Trophoblast cell (in vitro differentiated cells and primary cell): ENCODE results near the gene CBR4.

Experiments used
- DNase-seq, 2 donors: peaks; one replicate each; pipeline ENCODE4 v3.0.0-alpha.2; 2016
- H2AFZ ChIP-seq: 2 replicates; pipeline ENCODE4 v1.6.1; 2013; ENCODE audit warnings: low read length, moderate library complexity, mild to moderate bottlenecking; ENCODE audit not compliant: insufficient read depth, poor library complexity
- H2AK5ac ChIP-seq: 2 replicates; pipeline ENCODE4 v1.6.1; 2013; ENCODE audit warnings: mild to moderate bottlenecking, low read length
- H2BK120ac ChIP-seq: 2 replicates; pipeline ENCODE4 v1.6.1; 2013; ENCODE audit warnings: low read length, mild to moderate bottlenecking, moderate library complexity; ENCODE audit not compliant: insufficient read depth, poor library complexity
- H2BK12ac ChIP-seq: 2 replicates; pipeline ENCODE4 v1.6.1; 2013; ENCODE audit warnings: mild to moderate bottlenecking, low read length, moderate library complexity
- H2BK5ac ChIP-seq: 2 replicates; pipeline ENCODE4 v1.6.1; 2013; ENCODE audit warnings: low read length, low read depth, moderate library complexity, mild to moderate bottlenecking; ENCODE audit not compliant: poor library complexity
- H3K14ac ChIP-seq: 2 replicates; pipeline ENCODE4 v1.6.1; 2013; ENCODE audit warnings: mild to moderate bottlenecking, low read length
- H3K18ac ChIP-seq: 2 replicates; pipeline ENCODE4 v1.6.1; 2013; ENCODE audit warnings: mild to moderate bottlenecking, low read length
- H3K23ac ChIP-seq: 2 replicates; pipeline ENCODE4 v1.6.1; 2013; ENCODE audit warnings: low read length
- H3K27ac ChIP-seq: 2 replicates; pipeline ENCODE4 v1.5.1; 2013; ENCODE audit warnings: low read depth, mild to moderate bottlenecking, inconsistent platforms, low read length, moderate library complexity
- H3K27me3 ChIP-seq: 2 replicates; pipeline ENCODE4 v1.6.1; 2013; ENCODE audit warnings: inconsistent platforms, mild to moderate bottlenecking, low read length, moderate library complexity; ENCODE audit not compliant: insufficient read depth
- H3K36me3 ChIP-seq, 2 experiments: 1 replicate in 1 of 2; 2 replicates in 1 of 2; pipeline ENCODE4 v1.6.1; 2013; ENCODE audit warnings: low read length in 2 of 2, mild to moderate bottlenecking in 2 of 2, moderate library complexity in 1 of 2; ENCODE audit not compliant: insufficient read depth in 2 of 2, control insufficient read depth in 1 of 2
- H3K4ac ChIP-seq: 2 replicates; pipeline ENCODE4 v1.6.1; 2013; ENCODE audit warnings: low read depth, mild to moderate bottlenecking, low read length, moderate library complexity
- H3K4me1 ChIP-seq, 2 experiments: 1 replicate in 1 of 2; 2 replicates in 1 of 2; pipeline ENCODE4 v1.6.1; 2013; ENCODE audit warnings: low read length in 2 of 2, mild to moderate bottlenecking in 2 of 2, moderate library complexity in 1 of 2; ENCODE audit not compliant: insufficient read depth in 2 of 2, control insufficient read depth in 1 of 2
- H3K4me2 ChIP-seq: 2 replicates; pipeline ENCODE4 v1.6.1; 2013; ENCODE audit warnings: inconsistent platforms, mild to moderate bottlenecking, low read length, moderate library complexity
- H3K4me3 ChIP-seq: 2 replicates; pipeline ENCODE4 v1.5.1; 2013; ENCODE audit warnings: mild to moderate bottlenecking, low read depth, low read length, inconsistent platforms
- H3K79me1 ChIP-seq: one replicate; pipeline ENCODE4 v1.6.1; 2013; ENCODE audit warnings: low read length
- H3K79me2 ChIP-seq: 2 replicates; pipeline ENCODE4 v1.6.1; 2013; ENCODE audit warnings: low read length, mild to moderate bottlenecking; ENCODE audit not compliant: control insufficient read depth, insufficient read depth, poor library complexity
- H3K9ac ChIP-seq: 2 replicates; pipeline ENCODE4 v1.6.1; 2013; ENCODE audit warnings: mild to moderate bottlenecking, low read length
- H3K9me3 ChIP-seq: 2 replicates; pipeline ENCODE4 v1.6.1; 2013; ENCODE audit warnings: low read depth, mild to moderate bottlenecking, control low read depth, inconsistent platforms, low read length; ENCODE audit not compliant: insufficient read depth
- H4K12ac ChIP-seq: 2 replicates; pipeline ENCODE4 v1.6.1; 2013; ENCODE audit warnings: low read depth, mild to moderate bottlenecking, low read length, moderate library complexity
- H4K8ac ChIP-seq: 2 replicates; pipeline ENCODE4 v1.6.1; 2013; ENCODE audit warnings: low read depth, mild to moderate bottlenecking, low read length, moderate library complexity
- H4K91ac ChIP-seq: one replicate; pipeline ENCODE4 v1.6.1; 2013; ENCODE audit warnings: low read depth, mild to moderate bottlenecking, low read length, moderate library complexity
- WGBS: extraction: QIAGEN DNeasy Blood & Tissue Kit; methylation state at CpG from one replicate; pipeline ENCODE4 v1.1.7; 2013; ENCODE audit warnings: missing lambda C conversion rate; ENCODE audit not compliant: insufficient read length, insufficient coverage; ENCODE audit errors: extremely low coverage; 5-methylcytosine and 5-hydroxymethylcytosine counted together

CBR4 gene

DNA sequence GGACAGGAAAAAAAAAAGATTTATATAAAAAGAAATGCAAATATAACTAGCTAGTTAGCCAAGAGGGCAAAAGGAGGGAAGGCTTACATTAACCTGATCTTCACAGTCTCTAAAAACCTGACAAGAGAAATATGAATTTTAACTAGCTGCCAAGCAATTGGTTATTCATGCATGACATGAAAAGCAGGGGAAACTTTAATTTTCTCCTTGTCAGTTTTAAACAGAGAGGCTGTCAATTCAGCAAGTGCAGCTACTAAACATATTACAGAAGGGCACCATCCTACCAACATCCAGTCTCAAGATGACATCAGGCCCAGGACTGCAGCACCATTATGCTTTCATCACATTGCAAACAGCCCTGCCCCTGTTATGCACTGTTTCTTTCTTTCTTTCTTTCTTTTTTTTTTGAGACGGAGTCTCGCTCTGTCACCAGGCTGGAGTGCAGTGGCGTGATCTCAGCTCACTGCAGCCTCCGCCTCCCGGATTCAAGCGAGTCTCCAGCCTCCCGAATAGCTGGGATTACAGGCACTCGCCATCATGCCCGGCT is 38.9 kb upstream of the CBR4 start:
- Histone ChIP-seq H3K79me1 (no peaks in the 10 kb centered on the region), H3K9ac (no peak overlapping the region), H2BK12ac (no peak overlapping the region), H3K23ac (no peak overlapping the region), H3K4ac (no peak overlapping the region), H3K18ac (no peak overlapping the region), H3K36me3 (no peaks in the 10 kb centered on the region), H3K4me3 (no peak overlapping the region), H4K12ac (no peak overlapping the region), H2BK120ac (no peak overlapping the region), H4K91ac (no peak overlapping the region), H3K27me3 (no peaks in the 10 kb centered on the region), H3K14ac (no peak overlapping the region), H3K9me3 (no peaks in the 10 kb centered on the region), H3K27ac (no peak overlapping the region), H3K4me2 (no peak overlapping the region), H2AK5ac (no peak overlapping the region), H4K8ac (no peak overlapping the region), H2AFZ (no peak overlapping the region), H3K4me1 (no peaks in the 10 kb centered on the region), H2BK5ac (no peak overlapping the region), H3K79me2 (no peaks in the 10 kb centered on the region)
- no CpG with 5 or more reads among the region's 9 CpGs for WGBS
- no peak for DNase-seq

DNA sequence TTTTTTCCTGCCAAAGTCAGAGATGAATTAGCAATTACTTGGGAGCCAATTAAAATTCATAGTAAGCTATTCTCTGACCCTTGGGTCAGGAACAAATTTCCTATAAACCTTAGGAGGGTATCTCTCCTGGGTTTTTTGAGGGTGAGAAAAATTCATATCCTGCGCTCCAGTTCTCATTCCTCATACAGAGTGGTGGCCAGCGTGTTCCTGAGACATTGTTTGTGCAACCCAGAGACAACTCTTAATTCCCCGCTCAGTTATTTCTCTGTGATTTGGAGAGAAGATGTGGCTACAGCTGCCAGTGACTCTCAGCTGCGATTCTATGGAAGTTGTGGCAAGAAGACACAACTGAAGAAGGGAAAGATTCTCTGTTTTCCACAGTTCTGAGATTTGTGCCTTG is 37.9 kb upstream of the CBR4 start:
- no peak for DNase-seq
- Histone ChIP-seq H3K4me2 (no peak overlapping the region), H4K12ac (no peak overlapping the region), H3K79me1 (no peaks in the 10 kb centered on the region), H3K14ac (no peak overlapping the region), H3K4ac (no peak overlapping the region), H2AK5ac (no peak overlapping the region), H3K18ac (no peak overlapping the region), H2BK12ac (no peak overlapping the region), H4K8ac (no peak overlapping the region), H3K9ac (no peak overlapping the region), H3K27ac (no peak overlapping the region), H2BK5ac (no peak overlapping the region), H4K91ac (no peak overlapping the region), H2BK120ac (no peak overlapping the region), H2AFZ (no peak overlapping the region), H3K9me3 (no peaks in the 10 kb centered on the region), H3K4me1 (no peaks in the 10 kb centered on the region), H3K27me3 (no peaks in the 10 kb centered on the region), H3K4me3 (no peak overlapping the region), H3K23ac (no peak overlapping the region), H3K79me2 (no peaks in the 10 kb centered on the region), H3K36me3 (no peaks in the 10 kb centered on the region)
- no CpG with 5 or more reads among the region's 4 CpGs for WGBS

DNA sequence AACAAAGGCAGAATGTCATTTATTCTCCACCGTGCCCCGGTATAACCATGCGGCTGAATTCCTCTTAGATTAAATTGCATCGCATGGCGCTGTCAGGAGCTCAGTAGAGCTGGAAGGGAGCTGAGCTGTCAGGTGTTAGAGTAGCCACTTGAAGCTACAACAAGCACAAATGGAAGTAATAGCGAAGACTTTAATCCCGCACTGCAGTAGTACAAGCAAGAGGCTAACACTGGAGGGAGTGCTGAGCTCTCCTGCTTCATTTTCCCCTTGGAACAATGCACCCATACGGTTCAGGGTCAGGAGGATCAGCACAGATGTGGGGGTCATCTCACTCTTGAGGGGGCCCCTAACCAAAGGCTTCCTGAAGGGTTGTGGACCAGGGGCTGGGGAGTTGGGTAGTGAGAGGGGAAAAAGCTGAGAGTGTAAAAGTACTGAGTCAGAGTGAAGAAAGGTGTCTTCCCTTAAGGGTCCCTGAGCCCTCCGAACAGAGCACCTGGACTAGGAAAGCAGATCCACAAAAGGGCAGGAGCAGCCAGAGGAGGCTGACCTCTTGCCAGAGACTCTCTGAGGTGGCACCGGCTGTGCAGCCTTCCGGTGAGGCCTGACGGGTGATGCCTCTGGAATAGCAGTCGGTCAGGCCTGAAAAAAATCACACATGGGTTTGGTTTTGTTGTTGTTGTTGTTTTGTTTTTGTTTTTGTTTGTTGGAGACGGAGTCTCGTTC is 36.0 kb upstream of the CBR4 start:
- Histone ChIP-seq H3K79me2 (no peaks in the 10 kb centered on the region), H3K9me3 (no peaks in the 10 kb centered on the region), H3K14ac (no peak overlapping the region), H2BK120ac (no peak overlapping the region), H3K79me1 (no peaks in the 10 kb centered on the region), H3K4me2 (no peak overlapping the region), H3K4me1 (no peaks in the 10 kb centered on the region), H2BK5ac (no peak overlapping the region), H3K18ac (no peak overlapping the region), H3K27me3 (no peaks in the 10 kb centered on the region), H2AFZ (peak overlapping the region; percentile 30), H3K36me3 (no peaks in the 10 kb centered on the region), H4K8ac (no peak overlapping the region), H3K4me3 (no peak overlapping the region), H4K12ac (peak overlapping the region; percentile 60), H2BK12ac (no peak overlapping the region), H3K9ac (no peak overlapping the region), H3K27ac (no peak overlapping the region), H3K4ac (no peak overlapping the region), H4K91ac (no peak overlapping the region), H3K23ac (no peak overlapping the region), H2AK5ac (no peak overlapping the region)
- DNase-seq = no peak
- no CpG with 5 or more reads among the region's 15 CpGs for WGBS

DNA sequence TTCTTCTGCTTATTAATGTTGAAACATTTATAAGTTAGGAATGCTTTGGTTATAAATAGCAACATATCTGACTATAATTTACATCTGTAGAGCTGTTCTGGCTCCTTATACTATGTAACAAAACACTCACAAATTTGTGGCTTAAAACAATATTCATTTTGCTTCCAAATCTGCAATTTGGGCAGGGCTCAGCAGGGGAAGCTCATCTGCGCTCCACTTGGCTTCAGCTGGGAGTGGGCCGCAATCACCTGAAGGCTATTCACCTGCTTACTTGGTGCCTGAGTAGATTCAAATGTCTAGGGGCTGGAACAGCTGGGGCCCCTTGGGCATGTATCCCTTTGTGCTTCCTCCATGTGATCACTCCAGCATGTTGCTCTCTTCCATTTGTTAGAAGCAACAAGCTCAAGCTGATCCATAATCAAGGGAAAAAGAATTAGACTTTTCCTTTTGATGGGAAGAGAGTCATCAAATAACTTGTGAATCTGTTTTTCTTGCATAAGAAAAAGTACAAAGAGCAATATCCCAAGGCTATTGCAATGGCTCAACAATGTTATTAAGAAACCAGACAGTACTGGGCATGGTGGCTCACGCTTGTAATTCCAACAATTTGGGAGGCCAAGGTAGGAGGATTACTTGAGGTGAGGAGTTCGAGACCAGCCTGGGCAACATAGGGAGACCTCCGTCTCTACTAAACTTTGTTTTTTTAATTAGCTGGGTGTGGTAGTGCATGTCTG is 34.8 kb upstream of the CBR4 start:
- H3K4me3 ChIP-seq = no peak overlapping the region
- H3K18ac ChIP-seq = no peak overlapping the region
- DNase-seq = no peak
- H2AFZ ChIP-seq = no peak overlapping the region
- no peak overlapping the region for H3K23ac ChIP-seq
- no peak overlapping the region for H3K14ac ChIP-seq
- no peak overlapping the region for H3K4ac ChIP-seq
- no peak overlapping the region for H2BK120ac ChIP-seq
- no peak overlapping the region for H3K9ac ChIP-seq
- no peak overlapping the region for H2AK5ac ChIP-seq
- no peak overlapping the region for H2BK5ac ChIP-seq
- no peak overlapping the region for H4K8ac ChIP-seq
- no peaks in the 10 kb centered on the region for H3K9me3 ChIP-seq
- H3K27me3 ChIP-seq = no peaks in the 10 kb centered on the region
- H4K91ac ChIP-seq = no peak overlapping the region
- H3K4me2 ChIP-seq = no peak overlapping the region
- no peak overlapping the region for H4K12ac ChIP-seq
- no CpG with 5 or more reads among the region's 5 CpGs for WGBS
- H3K4me1 ChIP-seq = no peaks in the 10 kb centered on the region
- H3K79me2 ChIP-seq = no peaks in the 10 kb centered on the region
- H3K36me3 ChIP-seq = no peaks in the 10 kb centered on the region
- H3K79me1 ChIP-seq = no peaks in the 10 kb centered on the region
- no peak overlapping the region for H3K27ac ChIP-seq
- H2BK12ac ChIP-seq = no peak overlapping the region
